Neuron (in vitro differentiated cells): ENCODE data around the gene GRID1.
"Not testable (repeated sequence)": the region's sequence is repeated elsewhere in the genome, so short reads cannot be mapped to it uniquely, and the experiment has no call there.

Experiments used
- H2AFZ ChIP-seq: one replicate; pipeline ENCODE4 v1.6.1; 2013; ENCODE audit warnings: low read depth, mild to moderate bottlenecking, inconsistent platforms, low read length, moderate library complexity
- H3K27me3 ChIP-seq: one replicate; pipeline ENCODE4 v1.6.1; 2013; ENCODE audit warnings: low read length; ENCODE audit not compliant: insufficient read depth
- H3K36me3 ChIP-seq: one replicate; pipeline ENCODE4 v1.6.1; 2013; ENCODE audit warnings: low read length; ENCODE audit not compliant: insufficient read depth
- H3K4me1 ChIP-seq: one replicate; pipeline ENCODE4 v1.6.1; 2013; ENCODE audit warnings: low read length; ENCODE audit not compliant: insufficient read depth
- H3K4me3 ChIP-seq: 2 replicates; pipeline ENCODE4 v1.5.1; 2013; ENCODE audit warnings: mild to moderate bottlenecking, low read length, moderate library complexity
- H3K9me3 ChIP-seq: one replicate; pipeline ENCODE4 v1.6.1; 2013; ENCODE audit warnings: low read length

Gene GRID1

DNA sequence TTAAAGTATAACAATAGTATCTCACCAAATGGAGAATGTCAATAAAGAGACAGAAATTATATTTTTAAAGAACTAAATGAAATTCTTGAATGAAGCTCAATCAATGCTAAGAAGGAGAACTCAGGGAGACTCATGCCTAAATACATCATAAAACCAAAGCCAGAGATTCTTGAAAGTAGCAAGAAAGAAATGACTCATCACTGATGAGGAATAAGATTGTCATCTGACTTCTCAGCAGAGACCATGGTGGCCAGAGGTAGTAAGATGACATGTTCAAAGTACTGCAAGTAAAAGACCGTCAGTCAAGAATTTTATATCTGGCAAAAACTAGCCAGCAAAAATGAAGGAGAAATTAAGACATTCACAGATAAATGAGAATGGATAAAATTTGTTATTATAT lies 399.0 kb downstream of the GRID1 start:
- H3K27me3 ChIP-seq, result no peaks in the 10 kb centered on the region
- no peak overlapping the region for H3K4me3 ChIP-seq
- H2AFZ ChIP-seq, result no peak overlapping the region
- no peaks in the 10 kb centered on the region for H3K4me1 ChIP-seq
- no peaks in the 10 kb centered on the region for H3K9me3 ChIP-seq
- no peaks in the 10 kb centered on the region for H3K36me3 ChIP-seq

DNA sequence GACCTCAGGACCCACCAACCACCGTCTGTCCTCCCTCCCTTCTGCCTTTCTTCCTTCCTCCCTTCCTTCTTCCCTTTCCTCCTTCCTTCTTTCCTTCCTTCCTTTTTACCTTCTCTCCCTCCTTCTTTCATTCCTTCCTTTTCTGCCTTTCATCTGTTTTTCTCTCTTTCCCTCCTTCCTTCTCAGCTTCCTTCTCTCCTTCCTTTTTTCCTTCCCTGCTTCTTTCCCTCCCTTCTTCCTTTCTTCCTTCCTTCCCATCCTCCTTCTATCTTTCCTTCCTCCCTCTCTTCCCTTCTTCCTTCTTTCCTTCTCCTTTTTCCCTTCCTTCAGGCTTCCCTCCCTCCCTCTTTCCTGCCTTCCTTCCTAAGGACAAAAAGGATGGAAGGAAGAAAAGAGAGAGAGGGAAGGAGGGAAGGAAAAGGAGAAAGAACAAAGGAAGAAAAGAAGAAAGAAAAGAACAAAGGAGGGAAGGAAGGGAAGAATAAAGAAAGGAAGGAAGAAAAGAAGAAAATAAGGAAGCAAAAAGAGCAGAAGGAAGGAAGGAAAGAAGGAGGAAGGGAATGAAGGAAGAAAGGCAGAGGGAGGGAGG lies 405.0 kb downstream of the GRID1 start:
- Histone ChIP-seq H3K27me3 (no peaks in the 10 kb centered on the region), H3K36me3 (no peaks in the 10 kb centered on the region), H3K4me3 (no peak overlapping the region), H3K4me1 (no peaks in the 10 kb centered on the region), H3K9me3 (no peaks in the 10 kb centered on the region), H2AFZ (no peak overlapping the region)

DNA sequence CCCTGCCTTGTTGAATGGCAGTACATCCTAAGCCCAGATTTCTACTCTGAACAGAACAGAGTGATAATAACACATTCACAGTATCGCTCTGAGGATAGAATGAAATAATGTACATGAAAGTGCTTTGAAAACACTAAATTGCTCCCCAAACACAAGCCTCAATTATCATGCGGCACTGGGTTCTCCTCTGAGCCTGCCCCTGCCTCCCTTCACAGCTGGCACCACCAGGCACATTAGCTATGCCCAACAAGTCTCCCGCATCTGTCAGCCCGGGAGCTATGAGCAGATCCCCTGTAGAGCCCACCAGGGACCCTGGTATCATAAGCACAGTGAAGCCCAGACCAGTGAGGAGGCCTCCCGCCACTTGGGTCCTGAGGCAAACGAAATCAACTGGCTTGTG lies 405.5 kb downstream of the GRID1 start:
- Histone ChIP-seq H3K4me3 (no peak overlapping the region), H3K36me3 (no peaks in the 10 kb centered on the region), H3K4me1 (no peaks in the 10 kb centered on the region)

DNA sequence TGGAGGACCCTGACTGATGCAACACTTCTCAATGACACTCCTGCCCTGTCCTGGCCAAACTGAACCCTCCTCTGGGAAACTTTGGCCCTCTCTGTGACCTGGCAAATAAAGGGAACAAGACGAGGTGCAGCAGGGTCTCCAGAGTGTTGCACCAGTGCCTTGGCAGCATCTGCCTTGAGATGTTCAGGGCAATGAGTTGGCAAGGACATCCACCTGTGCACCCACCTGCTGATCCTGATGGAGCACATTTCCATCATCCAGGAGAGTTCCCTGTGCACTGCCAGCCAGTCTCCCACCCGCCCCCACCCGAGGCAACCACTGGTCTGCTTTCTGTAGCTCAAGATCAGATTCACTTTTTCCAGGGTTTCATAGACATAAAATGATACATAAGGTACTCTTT lies 407.4 kb downstream of the GRID1 start:
- H3K36me3 ChIP-seq, result no peaks in the 10 kb centered on the region

More for the DNA sequence above, 405.5 kb downstream of the GRID1 start:
- no peaks in the 10 kb centered on the region for H3K9me3 ChIP-seq
- H2AFZ ChIP-seq, result no peak overlapping the region
- H3K27me3 ChIP-seq, result no peaks in the 10 kb centered on the region

DNA sequence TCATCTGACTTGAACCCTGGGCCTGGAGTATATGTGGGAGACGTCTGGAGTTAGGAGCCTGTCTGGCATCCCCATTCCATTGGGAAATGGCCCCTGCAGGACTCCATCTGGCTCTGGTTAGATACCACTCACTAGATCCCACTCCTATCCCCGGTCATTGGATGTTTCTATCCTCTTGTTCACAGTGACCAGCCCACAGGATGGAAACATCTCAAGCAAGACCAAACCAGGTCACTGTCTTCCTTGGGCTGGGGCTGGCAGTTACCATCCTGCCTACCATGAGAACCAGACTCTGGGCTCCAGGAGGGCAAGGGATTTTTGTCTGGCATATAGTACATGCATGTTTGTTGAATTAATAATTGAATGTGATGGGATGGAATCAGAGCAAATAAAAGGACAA lies 415.7 kb downstream of the GRID1 start:
- H3K4me3 ChIP-seq, result no peak overlapping the region
- no peak overlapping the region for H2AFZ ChIP-seq
- H3K9me3 ChIP-seq, result no peaks in the 10 kb centered on the region
- no peaks in the 10 kb centered on the region for H3K27me3 ChIP-seq
- no peaks in the 10 kb centered on the region for H3K36me3 ChIP-seq
- no peaks in the 10 kb centered on the region for H3K4me1 ChIP-seq

More for the DNA sequence above, 407.4 kb downstream of the GRID1 start:
- no peak overlapping the region for H2AFZ ChIP-seq
- H3K4me3 ChIP-seq, result no peak overlapping the region
- H3K4me1 ChIP-seq, result no peaks in the 10 kb centered on the region
- H3K27me3 ChIP-seq, result no peaks in the 10 kb centered on the region
- H3K9me3 ChIP-seq, result no peaks in the 10 kb centered on the region

DNA sequence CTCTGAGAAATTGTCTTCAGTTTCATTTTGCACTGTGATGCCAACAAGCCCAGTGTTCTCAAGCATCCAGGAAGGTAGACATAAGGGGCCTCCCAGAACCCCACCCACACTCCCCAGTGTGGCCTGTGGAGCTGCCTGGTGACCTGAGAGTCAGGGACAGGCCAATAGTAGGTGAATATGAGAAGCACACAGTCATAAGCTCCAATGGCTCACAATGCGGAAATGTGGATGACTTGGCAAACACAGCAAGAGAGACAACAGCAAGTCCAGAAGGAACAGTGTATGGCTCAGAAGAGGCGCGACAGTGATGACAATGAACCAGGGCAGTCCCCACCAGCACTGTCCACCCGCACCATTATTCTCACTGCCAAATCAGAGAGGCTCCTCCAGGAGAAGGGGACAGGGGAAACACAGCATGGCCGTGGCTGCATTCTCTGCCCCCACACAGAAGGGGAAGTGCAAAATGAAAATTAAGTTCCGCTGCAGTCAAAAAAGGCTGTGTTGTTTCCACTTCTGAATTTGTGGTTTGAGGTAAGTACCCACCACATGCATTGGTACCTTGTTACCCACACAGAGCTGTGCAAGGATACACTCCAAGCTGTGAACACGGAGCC lies 419.8 kb downstream of the GRID1 start:
- Histone ChIP-seq H2AFZ (no peak overlapping the region), H3K9me3 (no peaks in the 10 kb centered on the region), H3K27me3 (no peaks in the 10 kb centered on the region), H3K4me1 (no peaks in the 10 kb centered on the region), H3K36me3 (no peaks in the 10 kb centered on the region), H3K4me3 (no peak overlapping the region)

DNA sequence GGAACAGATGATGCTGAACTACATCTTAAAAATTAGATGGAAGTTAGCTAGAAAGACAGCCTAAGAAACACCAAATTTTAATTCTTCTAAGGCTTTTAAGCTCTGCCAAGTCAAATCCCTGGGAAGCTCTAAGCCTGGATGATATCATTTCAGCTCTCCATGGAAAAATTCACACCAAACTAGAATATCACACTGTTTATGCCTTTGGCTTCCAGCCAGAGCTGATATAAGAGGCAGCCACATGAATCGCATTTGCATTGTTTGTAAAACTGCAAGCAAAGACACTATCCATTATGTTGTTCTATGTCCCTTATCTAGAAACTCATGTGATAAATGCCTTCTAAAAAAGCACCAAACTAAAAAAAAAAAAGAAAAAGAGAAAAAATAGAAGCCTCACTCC lies 430.4 kb downstream of the GRID1 start:
- no peak overlapping the region for H3K4me3 ChIP-seq
- no peaks in the 10 kb centered on the region for H3K36me3 ChIP-seq
- no peaks in the 10 kb centered on the region for H3K4me1 ChIP-seq
- no peak overlapping the region for H2AFZ ChIP-seq
- H3K9me3 ChIP-seq, result no peaks in the 10 kb centered on the region
- no peaks in the 10 kb centered on the region for H3K27me3 ChIP-seq

DNA sequence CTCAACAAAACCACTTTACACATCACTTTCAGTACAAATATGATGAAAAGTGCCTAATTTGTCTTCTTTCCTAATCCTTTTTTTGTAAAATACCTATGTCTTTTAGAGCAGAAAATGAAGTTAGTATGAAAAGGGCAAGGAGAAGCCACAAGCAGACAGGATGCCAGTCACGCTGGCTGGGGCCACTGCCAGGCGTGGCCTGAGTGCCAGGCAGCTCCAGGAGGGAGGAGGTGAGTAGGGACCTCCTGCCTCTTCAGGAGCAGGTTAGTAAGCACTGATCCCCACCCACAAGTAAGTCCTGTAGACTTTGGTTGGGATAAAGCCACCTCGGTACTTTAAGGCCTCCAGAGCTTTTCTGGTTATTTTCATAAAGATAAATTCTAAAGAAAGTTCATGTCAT lies 432.0 kb downstream of the GRID1 start:
- Histone ChIP-seq H3K4me3 (no peak overlapping the region), H3K27me3 (no peaks in the 10 kb centered on the region), H3K4me1 (no peaks in the 10 kb centered on the region), H3K36me3 (no peaks in the 10 kb centered on the region), H2AFZ (no peak overlapping the region), H3K9me3 (no peaks in the 10 kb centered on the region)

DNA sequence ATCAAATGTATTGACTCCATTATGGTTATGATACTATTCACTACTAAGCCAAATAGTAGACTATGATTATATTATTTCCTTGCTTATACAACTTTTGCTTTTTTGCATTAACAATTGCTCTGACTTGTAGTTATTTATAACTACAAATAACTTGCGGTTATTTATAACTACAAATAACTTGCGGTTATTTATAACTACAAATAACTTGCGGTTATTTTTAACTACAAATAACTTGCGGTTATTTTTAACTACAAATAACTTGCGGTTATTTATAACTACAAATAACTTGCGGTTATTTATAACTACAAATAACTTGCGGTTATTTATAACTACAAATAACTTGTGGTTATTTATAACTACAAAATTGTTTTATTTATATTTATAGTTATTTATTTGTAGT lies 436.6 kb downstream of the GRID1 start:
- H3K9me3 ChIP-seq, H3K4me3 ChIP-seq, H3K4me1 ChIP-seq, H2AFZ ChIP-seq, H3K36me3 ChIP-seq, H3K27me3 ChIP-seq: not testable (repeated sequence)

DNA sequence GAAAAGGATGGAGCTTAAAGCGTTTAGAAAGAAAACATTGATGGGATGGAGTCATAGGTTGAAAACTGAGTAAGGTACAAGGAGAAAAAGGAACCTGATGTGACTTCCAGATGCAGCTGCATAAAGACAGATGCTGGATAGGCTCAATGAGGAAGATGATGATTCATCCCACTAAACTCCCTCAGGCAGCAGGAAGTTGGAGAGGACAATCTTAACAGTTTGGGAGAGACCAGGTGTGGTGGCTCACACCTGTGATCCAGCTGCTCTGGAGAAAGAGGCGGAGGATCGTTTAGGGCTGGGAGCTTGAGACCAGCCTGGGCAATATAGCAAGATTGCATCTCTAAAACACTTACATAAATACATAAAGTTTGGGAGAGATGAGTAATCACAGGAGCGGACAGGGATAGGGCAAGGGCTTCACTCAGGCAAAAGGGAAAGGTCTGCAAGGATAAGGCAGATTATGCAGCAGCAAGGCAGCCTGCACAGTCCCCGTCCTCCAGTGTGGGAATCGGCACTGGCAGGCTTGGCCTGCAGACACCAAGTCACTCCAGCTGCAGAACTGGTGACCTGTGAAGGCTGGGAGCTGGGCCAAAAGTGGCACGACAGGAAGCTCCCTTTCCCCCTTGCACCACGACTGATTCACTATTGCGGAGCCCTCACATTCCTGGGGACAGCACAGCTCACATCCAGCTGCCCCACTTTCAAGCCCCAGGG lies 438.5 kb downstream of the GRID1 start:
- H3K4me3 ChIP-seq, result no peak overlapping the region
- H3K27me3 ChIP-seq, result no peaks in the 10 kb centered on the region
- no peaks in the 10 kb centered on the region for H3K36me3 ChIP-seq
- no peak overlapping the region for H2AFZ ChIP-seq
- no peaks in the 10 kb centered on the region for H3K4me1 ChIP-seq
- H3K9me3 ChIP-seq, result no peaks in the 10 kb centered on the region

DNA sequence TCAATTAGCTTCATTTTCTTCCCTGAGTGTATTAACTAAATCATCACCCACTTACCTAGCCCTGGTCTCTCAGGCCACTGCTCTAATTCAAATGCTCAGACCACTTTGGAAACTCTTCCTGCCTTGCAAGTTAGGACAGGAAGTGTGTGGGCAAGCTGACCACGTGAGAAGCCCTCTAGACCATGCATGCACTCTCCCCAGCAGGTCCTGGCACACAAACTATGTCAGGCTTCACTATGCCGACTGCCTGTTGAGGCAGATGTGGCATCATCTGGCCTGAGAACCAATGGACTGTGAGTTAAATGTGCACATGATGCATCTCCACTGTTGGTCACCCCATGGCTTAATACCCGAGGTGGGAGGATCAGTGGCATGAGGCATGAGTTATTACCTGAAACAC lies 439.6 kb downstream of the GRID1 start:
- Histone ChIP-seq H3K36me3 (no peaks in the 10 kb centered on the region), H3K9me3 (no peaks in the 10 kb centered on the region), H3K4me1 (no peaks in the 10 kb centered on the region), H2AFZ (no peak overlapping the region), H3K27me3 (no peaks in the 10 kb centered on the region), H3K4me3 (no peak overlapping the region)

DNA sequence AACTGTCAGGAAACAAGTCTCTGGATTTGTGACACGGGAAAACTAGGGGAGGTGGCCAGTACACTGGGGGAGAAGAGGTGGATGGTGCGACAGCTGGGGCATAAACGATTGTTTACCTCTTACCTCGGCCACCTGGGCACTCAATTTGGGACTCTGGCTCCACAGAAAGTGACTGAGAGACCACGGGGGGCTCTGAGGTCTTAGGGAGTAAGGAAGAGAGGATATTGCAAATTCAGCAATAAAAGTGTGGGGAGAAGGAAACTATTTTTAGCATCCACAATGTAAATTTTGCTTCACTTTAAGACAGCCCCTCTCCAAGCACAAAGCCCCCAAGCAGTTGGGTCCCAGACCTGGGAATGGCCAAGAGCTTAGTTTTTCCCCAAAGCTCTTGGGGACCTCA lies 440.5 kb downstream of the GRID1 start:
- Histone ChIP-seq H2AFZ (no peak overlapping the region), H3K4me3 (no peak overlapping the region), H3K36me3 (no peaks in the 10 kb centered on the region), H3K4me1 (no peaks in the 10 kb centered on the region), H3K9me3 (no peaks in the 10 kb centered on the region), H3K27me3 (no peaks in the 10 kb centered on the region)

DNA sequence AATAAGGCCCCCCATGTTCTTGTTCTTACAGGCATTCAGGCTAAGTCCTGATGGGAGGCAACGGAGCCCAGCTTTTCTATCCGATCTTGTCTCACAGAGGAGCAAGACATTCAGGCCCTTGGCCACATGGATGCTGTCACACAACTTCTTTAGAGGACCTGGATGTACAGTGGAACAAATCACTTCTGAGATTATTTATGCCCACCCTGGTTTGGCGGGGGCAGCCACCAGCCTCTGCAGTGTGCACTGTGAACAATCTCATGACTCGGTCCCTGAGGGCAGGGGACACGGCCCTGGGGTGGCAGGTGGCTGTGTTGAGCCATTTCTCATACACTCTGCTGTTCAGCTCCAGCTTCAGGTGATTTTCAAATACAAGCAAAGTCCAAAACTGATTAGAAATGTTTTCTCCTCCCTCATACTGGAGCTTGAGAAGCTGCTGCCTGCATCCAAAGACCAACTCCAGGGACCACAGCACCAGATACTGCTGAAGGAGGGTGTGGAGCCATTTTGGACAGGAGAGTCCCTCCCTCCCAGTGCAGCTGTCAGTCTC lies 441.3 kb downstream of the GRID1 start:
- H3K9me3 ChIP-seq, result no peaks in the 10 kb centered on the region
- H3K27me3 ChIP-seq, result no peaks in the 10 kb centered on the region
- no peaks in the 10 kb centered on the region for H3K36me3 ChIP-seq
- no peaks in the 10 kb centered on the region for H3K4me1 ChIP-seq
- H2AFZ ChIP-seq, result no peak overlapping the region
- H3K4me3 ChIP-seq, result no peak overlapping the region
